Esophagus (tissue), 2 donors: ENCODE results near the gene HPRT1. TPM values are rescaled to one million over a fixed set of nuclear protein-coding genes. Genes with fewer than 3 reads are reported as not detected.

Source experiments
- H3K27ac ChIP-seq, 2 donors: one replicate each; pipeline ENCODE4 v1.5.1; 2013; ENCODE audit warnings: low read depth in 2 of 2, mild to moderate bottlenecking in 2 of 2, inconsistent platforms in 1 of 2, low read length in 1 of 2, moderate library complexity in 1 of 2
- H3K27me3 ChIP-seq, 2 donors: one replicate each; pipeline ENCODE4 v1.6.1; 2013; ENCODE audit warnings: low read length in 2 of 2, control low read depth in 1 of 2, mild to moderate bottlenecking in 1 of 2; ENCODE audit not compliant: insufficient read depth in 2 of 2, control insufficient read depth in 1 of 2
- H3K36me3 ChIP-seq, 2 donors: one replicate each; pipeline ENCODE4 v1.6.1; 2013; ENCODE audit warnings: low read length in 1 of 2; ENCODE audit not compliant: control insufficient read depth in 2 of 2, insufficient read depth in 2 of 2
- H3K4me1 ChIP-seq, 2 donors: one replicate each; pipeline ENCODE4 v1.6.1; 2013; ENCODE audit warnings: low read length in 1 of 2; ENCODE audit not compliant: control insufficient read depth in 2 of 2, insufficient read depth in 2 of 2
- H3K4me3 ChIP-seq, 2 donors: one replicate each; pipeline ENCODE4 v1.5.1; 2013; ENCODE audit warnings: low read length in 2 of 2, mild to moderate bottlenecking in 2 of 2, low read depth in 1 of 2, moderate library complexity in 1 of 2
- H3K9me3 ChIP-seq, 2 donors: one replicate each; pipeline ENCODE4 v1.6.1; 2013; ENCODE audit warnings: mild to moderate bottlenecking in 2 of 2, low read depth in 1 of 2, low read length in 1 of 2, moderate library complexity in 1 of 2; ENCODE audit not compliant: control insufficient read depth in 2 of 2, insufficient read depth in 1 of 2
- WGBS, 2 donors: extraction: QIAGEN DNeasy Blood & Tissue Kit; methylation state at CpG; one replicate each; pipeline ENCODE4 v1.1.7; 2013; 5-methylcytosine and 5-hydroxymethylcytosine counted together
- polyA plus RNA-seq, 2 donors: library from polyadenylated mRNA; stranded (reverse); fragments of 200-250 nt; gene quantifications; one replicate each; pipeline ENCODE4 v1.2.3, GENCODE V29; 2013
- donor health status: healthy with polysubstance abuse.
- donor health status: Bipolar disorder and iron deficiency.

HPRT1 gene
- polyA plus RNA-seq, 2 donors, result 21.4 to 34.3 TPM

DNA sequence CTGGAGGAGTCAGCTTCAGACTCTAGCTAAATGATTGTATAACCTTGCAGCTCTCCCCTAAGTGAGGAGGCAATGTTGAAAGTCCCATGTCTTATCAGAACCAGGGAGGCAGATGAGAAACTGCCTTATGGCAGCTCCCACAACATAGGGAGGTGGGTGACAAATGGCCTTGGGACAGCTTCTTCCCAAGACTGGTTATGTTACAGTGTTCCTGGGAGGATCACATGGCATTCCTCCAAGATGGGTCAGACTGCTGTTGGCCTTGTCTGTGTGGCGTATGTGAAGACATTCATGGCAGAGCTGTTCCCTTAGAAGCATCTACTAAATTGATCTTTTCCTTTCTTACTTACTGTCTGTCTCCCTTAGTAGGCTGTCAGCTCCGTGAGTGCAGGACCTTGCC, 42.0 kb downstream of the HPRT1 start:
- no peaks in the 10 kb centered on the region for H3K36me3 ChIP-seq
- WGBS, 2 donors, result 71 to 85% methylated on average over 2 of the region's 2 CpGs
- no peaks in the 10 kb centered on the region for H3K27me3 ChIP-seq
- no peak overlapping the region for H3K27ac ChIP-seq
- no peaks in the 10 kb centered on the region for H3K4me1 ChIP-seq
- no peaks in the 10 kb centered on the region for H3K9me3 ChIP-seq
- no peak overlapping the region for H3K4me3 ChIP-seq

DNA sequence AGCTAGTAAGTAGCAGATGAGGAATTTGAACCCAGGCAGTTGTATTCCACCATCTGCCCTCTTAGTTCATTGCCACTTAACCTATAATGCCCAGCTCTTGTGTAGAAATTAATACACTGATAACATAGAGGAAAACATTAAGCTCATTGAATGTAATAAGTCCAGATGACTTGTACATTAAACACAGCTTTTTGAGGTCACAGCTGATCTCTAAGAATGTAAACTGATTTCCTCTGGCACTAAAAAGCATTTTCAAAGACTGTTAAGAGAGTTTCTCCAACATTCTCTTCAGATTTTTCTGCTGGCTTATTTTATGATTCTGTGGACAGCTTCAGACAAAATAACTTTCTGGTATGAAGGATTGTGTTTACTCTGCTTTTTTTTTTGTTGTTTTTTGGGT, 42.7 kb downstream of the HPRT1 start:
- no peaks in the 10 kb centered on the region for H3K36me3 ChIP-seq
- H3K4me1 ChIP-seq, result no peaks in the 10 kb centered on the region
- no peak overlapping the region for H3K4me3 ChIP-seq
- no peak overlapping the region for H3K27ac ChIP-seq
- no peaks in the 10 kb centered on the region for H3K27me3 ChIP-seq
- no peaks in the 10 kb centered on the region for H3K9me3 ChIP-seq

DNA sequence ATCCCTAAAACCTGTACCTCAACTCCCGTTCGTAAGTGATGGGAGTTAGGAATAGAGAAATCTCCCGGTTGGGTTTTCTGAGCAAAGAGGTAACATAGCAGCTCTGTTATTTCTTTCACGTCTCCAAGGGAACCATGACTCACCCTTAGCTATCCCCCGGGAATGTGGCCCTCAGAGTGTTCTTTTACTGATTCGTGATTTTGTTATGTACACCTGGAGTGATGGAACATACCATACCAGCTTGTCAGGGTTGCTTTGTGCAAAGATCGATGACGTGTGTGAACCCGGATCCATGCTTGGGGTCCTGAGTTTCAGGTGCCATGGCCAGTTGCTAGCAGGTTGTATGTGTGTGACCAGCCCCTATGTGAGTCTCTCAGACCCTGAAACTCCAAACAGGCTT, 52.6 kb downstream of the HPRT1 start:
- H3K9me3 ChIP-seq, result no peaks in the 10 kb centered on the region
- H3K4me1 ChIP-seq, result no peaks in the 10 kb centered on the region
- H3K36me3 ChIP-seq, result no peaks in the 10 kb centered on the region
- H3K4me3 ChIP-seq, result no peak overlapping the region
- 74 to 76% methylated on average over 9 of the region's 9 CpGs for WGBS, 2 donors
- no peaks in the 10 kb centered on the region for H3K27me3 ChIP-seq
- H3K27ac ChIP-seq, result no peak overlapping the region

GRCh38 chrX:134513091-134513490, 53.1 kb downstream of the HPRT1 start:
- no peaks in the 10 kb centered on the region for H3K4me1 ChIP-seq

GRCh38 chrX:134520860-134521390, 61.0 kb downstream of the HPRT1 start:
- no peaks in the 10 kb centered on the region for H3K9me3 ChIP-seq
- H3K27ac ChIP-seq, result no peak overlapping the region
- no peak overlapping the region for H3K4me3 ChIP-seq
- 74 to 86% methylated on average over 3 of the region's 3 CpGs for WGBS, 2 donors
- no peaks in the 10 kb centered on the region for H3K27me3 ChIP-seq
- H3K36me3 ChIP-seq, result no peaks in the 10 kb centered on the region
- H3K4me1 ChIP-seq, result no peaks in the 10 kb centered on the region

More at GRCh38 chrX:134513091-134513490, 53.1 kb downstream of the HPRT1 start:
- no peaks in the 10 kb centered on the region for H3K36me3 ChIP-seq
- no peaks in the 10 kb centered on the region for H3K9me3 ChIP-seq
- no peaks in the 10 kb centered on the region for H3K27me3 ChIP-seq
- no peak overlapping the region for H3K27ac ChIP-seq
- 77 to 93% methylated on average over 3 of the region's 3 CpGs for WGBS, 2 donors
- no peak overlapping the region for H3K4me3 ChIP-seq

GRCh38 chrX:134524181-134524580, 64.2 kb downstream of the HPRT1 start:
- 90 to 94% methylated on average over 6 of the region's 6 CpGs for WGBS, 2 donors
- no peaks in the 10 kb centered on the region for H3K4me1 ChIP-seq
- H3K9me3 ChIP-seq, result no peaks in the 10 kb centered on the region
- no peak overlapping the region for H3K27ac ChIP-seq
- H3K36me3 ChIP-seq, result no peaks in the 10 kb centered on the region
- no peak overlapping the region for H3K4me3 ChIP-seq
- no peaks in the 10 kb centered on the region for H3K27me3 ChIP-seq

DNA sequence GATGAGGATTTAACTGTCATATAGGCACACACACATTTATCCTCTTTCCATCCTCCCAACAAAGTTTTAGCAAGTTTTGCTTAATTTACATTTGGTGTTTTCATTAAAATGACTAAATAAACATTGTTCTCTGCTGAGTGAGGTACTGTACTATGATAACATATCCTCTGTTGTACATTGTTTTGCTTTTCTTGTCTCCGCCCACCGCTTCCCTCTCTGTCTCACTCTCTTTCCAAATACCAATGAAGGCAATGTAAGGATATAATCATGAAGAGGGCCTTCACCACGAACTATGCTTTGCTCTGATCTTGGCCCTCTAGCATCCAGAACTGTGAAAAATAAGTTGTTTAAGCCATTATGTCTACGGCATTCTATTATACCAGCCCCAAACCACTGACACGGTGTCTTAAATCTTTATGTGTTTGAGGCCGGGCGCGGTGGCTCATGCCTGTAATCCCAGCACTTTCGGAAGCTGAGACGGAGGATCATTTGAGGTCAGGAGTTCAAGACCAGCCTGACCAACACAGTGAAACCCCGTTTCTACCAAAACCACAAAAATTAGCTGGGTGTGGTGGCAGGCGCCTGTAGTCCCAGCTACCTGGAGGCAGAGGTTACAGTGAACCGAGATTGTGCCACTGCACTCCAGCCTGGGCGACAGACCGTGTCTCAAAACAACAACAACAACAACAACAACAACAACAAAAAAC, 65.3 kb downstream of the HPRT1 start:
- 87 to 88% methylated on average over 15 of the region's 15 CpGs for WGBS, 2 donors
- H3K36me3 ChIP-seq, result no peaks in the 10 kb centered on the region
- H3K4me1 ChIP-seq, result no peaks in the 10 kb centered on the region
- no peak overlapping the region for H3K27ac ChIP-seq
- no peak overlapping the region for H3K4me3 ChIP-seq
- no peaks in the 10 kb centered on the region for H3K9me3 ChIP-seq
- H3K27me3 ChIP-seq, result no peaks in the 10 kb centered on the region

DNA sequence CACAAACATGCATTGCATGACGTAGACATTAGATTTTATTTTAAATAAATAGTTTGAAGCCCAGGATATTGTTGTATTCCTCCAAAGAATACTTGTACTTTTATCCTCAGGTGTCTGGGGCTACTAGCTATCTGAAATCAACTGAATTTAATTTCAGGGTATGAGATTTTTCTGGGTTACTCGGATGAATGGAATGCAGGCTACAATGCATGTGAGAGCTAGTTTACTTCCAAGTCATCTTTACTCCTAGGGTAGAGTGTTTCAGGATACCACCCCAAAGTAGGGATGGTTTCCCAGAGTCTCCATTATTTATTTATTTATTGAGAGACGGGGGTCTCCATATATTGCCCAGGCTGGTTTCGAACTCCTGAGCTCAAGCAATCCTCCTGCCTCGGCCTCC, 66.4 kb downstream of the HPRT1 start:
- H3K9me3 ChIP-seq, result no peaks in the 10 kb centered on the region
- WGBS, 2 donors, result 92 to 94% methylated on average over 5 of the region's 5 CpGs
- H3K27ac ChIP-seq, result no peak overlapping the region
- no peaks in the 10 kb centered on the region for H3K36me3 ChIP-seq
- no peak overlapping the region for H3K4me3 ChIP-seq
- no peaks in the 10 kb centered on the region for H3K27me3 ChIP-seq
- H3K4me1 ChIP-seq, result no peaks in the 10 kb centered on the region

GRCh38 chrX:134528960-134529359, 69.0 kb downstream of the HPRT1 start:
- no peaks in the 10 kb centered on the region for H3K27me3 ChIP-seq
- H3K27ac ChIP-seq, result no peak overlapping the region
- 35 to 53% methylated on average over 3 of the region's 3 CpGs for WGBS, 2 donors
- no peak overlapping the region for H3K4me3 ChIP-seq
- H3K36me3 ChIP-seq, result no peaks in the 10 kb centered on the region
- H3K4me1 ChIP-seq, result no peaks in the 10 kb centered on the region
- no peaks in the 10 kb centered on the region for H3K9me3 ChIP-seq

GRCh38 chrX:134529481-134529880, 69.5 kb downstream of the HPRT1 start:
- Histone ChIP-seq H3K27ac (no peak overlapping the region), H3K4me3 (no peak overlapping the region), H3K9me3 (no peaks in the 10 kb centered on the region), H3K4me1 (no peaks in the 10 kb centered on the region), H3K36me3 (no peaks in the 10 kb centered on the region), H3K27me3 (no peaks in the 10 kb centered on the region)
- 66 to 90% methylated on average over 4 to 6 of the region's 6 CpGs for WGBS, 2 donors
